HG03521 (cell line): Measurements from ENCODE around the gene CFAP68.
"Not testable (repeated sequence)": the region's sequence is repeated elsewhere in the genome, so short reads cannot be mapped to it uniquely, and the experiment has no call there.

Source experiments
- ATAC-seq: cut with Tn5 transposase; IDR thresholded peaks from one replicate; pipeline ENCODE4 v1.9.1; 2021; ENCODE audit warnings: mild to moderate bottlenecking, moderate library complexity; ENCODE audit not compliant: unreplicated experiment

Gene CFAP68

GRCh38 chr11:111870113-111870512 lies 9.2 kb upstream of the CFAP68 start:
- no peak for ATAC-seq

- ATAC-seq = peak; percentile 12
Observed at GRCh38 chr11:111870522-111870885, 8.8 kb upstream of the CFAP68 start.

GRCh38 chr11:111870886-111871692 lies 8.3 kb upstream of the CFAP68 start, which contains the start of gene ALG9:
Gene ALG9 (minus strand): TSS chr11:111871581. CDS start chr11:111871482, 99 bp downstream.
- ATAC-seq = peak; percentile 84

GRCh38 chr11:111871693-111872161 lies 7.6 kb upstream of the CFAP68 start:
- no peak for ATAC-seq

- ATAC-seq = peak; percentile 3
Observed at GRCh38 chr11:111878385-111878848, 924 bp upstream of the CFAP68 start.

- ATAC-seq = no peak
Observed at GRCh38 chr11:111879637-111879960, 258 bp downstream of the CFAP68 start.

- no peak for ATAC-seq
Observed at GRCh38 chr11:111882202-111882601, 2.9 kb downstream of the CFAP68 start.

GRCh38 chr11:111885053-111885452 lies 5.7 kb downstream of the CFAP68 start:
- not testable (repeated sequence) for ATAC-seq

- ATAC-seq = no peak
Observed at GRCh38 chr11:111886032-111886431, 6.7 kb downstream of the CFAP68 start.

GRCh38 chr11:111886844-111887243 lies 7.5 kb downstream of the CFAP68 start:
- ATAC-seq = no peak

- no peak for ATAC-seq
Observed at GRCh38 chr11:111905411-111905810, 26.1 kb downstream of the CFAP68 start.

- no peak for ATAC-seq
Observed at GRCh38 chr11:111906680-111907079, 27.3 kb downstream of the CFAP68 start.

- ATAC-seq = no peak
Observed at GRCh38 chr11:111908639-111909305, 29.4 kb downstream of the CFAP68 start.

- ATAC-seq = no peak
Observed at GRCh38 chr11:111909378-111909777, 30.0 kb downstream of the CFAP68 start.

GRCh38 chr11:111910676-111911562 lies 31.6 kb downstream of the CFAP68 start:
- ATAC-seq = no peak

- ATAC-seq = no peak
Observed at GRCh38 chr11:111911563-111912401, 32.4 kb downstream of the CFAP68 start, which contains the start of gene CRYAB. Gene CRYAB (minus strand): TSS chr11:111911770. CDS start chr11:111911724, 46 bp downstream.

GRCh38 chr11:111912535-111912934 lies 33.2 kb downstream of the CFAP68 start, which contains the start of gene HSPB2:
Gene HSPB2 (plus strand): TSS chr11:111912734. CDS start chr11:111912830, 96 bp downstream.
- no peak for ATAC-seq

- ATAC-seq = no peak
Observed at GRCh38 chr11:111913031-111913861, 33.9 kb downstream of the CFAP68 start.

- ATAC-seq = no peak
Observed at GRCh38 chr11:111913997-111914396, 34.7 kb downstream of the CFAP68 start.
